Ovary (tissue), 3 donors: ENCODE results near the gene AVPR1A.

Experiments used
- POLR2A ChIP-seq: fragments of 450-650 bp; IDR thresholded peaks from one replicate; pipeline ENCODE4 v1.6.1; 2017; ENCODE audit warnings: antibody characterized with exemption, mild to moderate bottlenecking, moderate library complexity
- TF ChIP-seq, protein P1 (sequence below), 3 donors: fragments of 450-650 bp in 2 of 3; fragments of 200-600 bp in 1 of 3; IDR thresholded peaks; one replicate each; pipeline versions ENCODE4 v1.5.1 to v1.8.0; 2016 to 2022; ENCODE audit warnings: antibody characterized with exemption in 3 of 3, mild to moderate bottlenecking in 1 of 3
- donor health status: DM: no; HTN: no; CAD: no.

DNA sequence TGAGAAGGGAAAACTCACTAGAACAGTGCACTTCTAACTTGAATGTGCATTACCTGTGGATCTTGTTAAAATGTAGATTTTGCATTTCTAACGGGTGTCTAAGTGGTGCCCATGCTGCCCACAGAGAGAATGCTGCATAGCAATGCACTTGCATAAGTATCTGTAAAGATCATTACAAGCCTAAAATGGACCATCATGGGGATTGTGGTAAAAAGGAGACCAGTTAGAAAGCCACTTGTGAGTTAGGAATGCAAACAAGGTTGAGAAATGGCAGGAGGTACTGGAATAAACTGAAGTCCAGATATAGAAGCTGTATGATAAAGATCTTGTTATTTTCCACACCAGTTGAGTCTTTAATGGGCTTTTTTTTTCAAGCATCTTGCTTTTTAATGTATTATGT lies 18.8 kb downstream of the AVPR1A start:
- TF ChIP-seq, protein P1, sequence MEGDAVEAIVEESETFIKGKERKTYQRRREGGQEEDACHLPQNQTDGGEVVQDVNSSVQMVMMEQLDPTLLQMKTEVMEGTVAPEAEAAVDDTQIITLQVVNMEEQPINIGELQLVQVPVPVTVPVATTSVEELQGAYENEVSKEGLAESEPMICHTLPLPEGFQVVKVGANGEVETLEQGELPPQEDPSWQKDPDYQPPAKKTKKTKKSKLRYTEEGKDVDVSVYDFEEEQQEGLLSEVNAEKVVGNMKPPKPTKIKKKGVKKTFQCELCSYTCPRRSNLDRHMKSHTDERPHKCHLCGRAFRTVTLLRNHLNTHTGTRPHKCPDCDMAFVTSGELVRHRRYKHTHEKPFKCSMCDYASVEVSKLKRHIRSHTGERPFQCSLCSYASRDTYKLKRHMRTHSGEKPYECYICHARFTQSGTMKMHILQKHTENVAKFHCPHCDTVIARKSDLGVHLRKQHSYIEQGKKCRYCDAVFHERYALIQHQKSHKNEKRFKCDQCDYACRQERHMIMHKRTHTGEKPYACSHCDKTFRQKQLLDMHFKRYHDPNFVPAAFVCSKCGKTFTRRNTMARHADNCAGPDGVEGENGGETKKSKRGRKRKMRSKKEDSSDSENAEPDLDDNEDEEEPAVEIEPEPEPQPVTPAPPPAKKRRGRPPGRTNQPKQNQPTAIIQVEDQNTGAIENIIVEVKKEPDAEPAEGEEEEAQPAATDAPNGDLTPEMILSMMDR (IDR thresholded peaks at IDR 0.05): no peak
- TF ChIP-seq POLR2A: no peak
